Endodermal cell (in vitro differentiated cells): ENCODE data around the gene KLHL26. TPM values are rescaled to one million over a fixed set of nuclear protein-coding genes. Genes with fewer than 3 reads are reported as not detected.

Experiments
- DNase-seq: peaks from one replicate; pipeline ENCODE4 v3.0.0-alpha.2; 2017
- H3K27ac ChIP-seq: 2 replicates; pipeline ENCODE4 v1.5.1; 2013; ENCODE audit warnings: mild to moderate bottlenecking, low read depth, low read length, moderate library complexity
- H3K27me3 ChIP-seq: 2 replicates; pipeline ENCODE4 v1.6.1; 2013; ENCODE audit warnings: mild to moderate bottlenecking, low read length, moderate library complexity; ENCODE audit not compliant: insufficient read depth, control insufficient read depth, poor library complexity, severe bottlenecking
- H3K36me3 ChIP-seq: 2 replicates; pipeline ENCODE4 v1.7.0; 2013; ENCODE audit warnings: mild to moderate bottlenecking, low read length, moderate library complexity; ENCODE audit not compliant: control insufficient read depth, insufficient read depth
- H3K4me1 ChIP-seq: one replicate; pipeline ENCODE4 v1.7.0; 2013; ENCODE audit warnings: low read length; ENCODE audit not compliant: control insufficient read depth, insufficient read depth
- H3K4me3 ChIP-seq: 2 replicates; pipeline ENCODE4 v1.5.1; 2013; ENCODE audit warnings: mild to moderate bottlenecking, low read length, moderate library complexity
- H3K9ac ChIP-seq: 2 replicates; pipeline ENCODE4 v1.6.1; 2013; ENCODE audit warnings: mild to moderate bottlenecking, low read length, moderate library complexity; ENCODE audit not compliant: poor library complexity, severe bottlenecking; ENCODE audit errors: extremely low read depth
- H3K9me3 ChIP-seq: 2 replicates; pipeline ENCODE4 v1.6.1; 2013; ENCODE audit warnings: mild to moderate bottlenecking, low read length, moderate library complexity; ENCODE audit not compliant: control insufficient read depth
- H3K27ac Mint-ChIP-seq: 2 replicates; pipeline ENCODE4 v1.8.0; 2020; ENCODE audit warnings: mixed read lengths
- H3K27me3 Mint-ChIP-seq: 2 replicates; pipeline ENCODE4 v1.8.0; 2021; ENCODE audit warnings: mild to moderate bottlenecking, mixed read lengths; ENCODE audit not compliant: insufficient read depth
- H3K36me3 Mint-ChIP-seq: 2 replicates; pipeline ENCODE4 v1.8.0; 2020; ENCODE audit warnings: low read depth, mixed read lengths
- H3K4me1 Mint-ChIP-seq: 2 replicates; pipeline ENCODE4 v1.8.0; 2020; ENCODE audit warnings: mixed read lengths
- H3K4me3 Mint-ChIP-seq: 2 replicates; pipeline ENCODE4 v1.8.0; 2020; ENCODE audit warnings: mild to moderate bottlenecking, moderate library complexity, mixed read lengths
- H3K9me3 Mint-ChIP-seq: 2 replicates; pipeline ENCODE4 v1.8.0; 2020; ENCODE audit warnings: mild to moderate bottlenecking, mixed read lengths
- CTCF ChIP-seq: fragments of 200-600 bp; sonication (generic); conservative IDR thresholded peaks from 2 replicates; pipeline ENCODE4 v1.5.0; 2021; ENCODE audit warnings: antibody characterized with exemption, mild to moderate bottlenecking
- WGBS, 2 experiments: methylation state at CpG; one replicate each; pipeline versions ENCODE4 v1.1.5 to v1.1.7; 2013; ENCODE audit warnings: missing lambda C conversion rate in 2 of 2, mixed read lengths in 1 of 2; ENCODE audit not compliant: insufficient coverage in 1 of 2, insufficient read length in 1 of 2; 5-methylcytosine and 5-hydroxymethylcytosine counted together
- long read RNA-seq, 4 experiments: library from polyadenylated mRNA in 2 of 4; library from RNA in 1 of 4; library from capped mRNA in 1 of 4; stranded (forward) in 3 of 4; unstranded in 1 of 4; transcript quantifications; one replicate each; pipeline ENCODE4 v2.0.0, GENCODE V29; 2020 to 2021; ENCODE audit warnings: inconsistent platforms in 1 of 4
- polyA plus RNA-seq, 2 experiments: library from polyadenylated mRNA; stranded (reverse); fragments of 50-300 nt; gene quantifications; one replicate each; pipeline ENCODE4 v1.2.3, GENCODE V29; 2013
- total RNA-seq, 2 donors: library from RNA; stranded (reverse); fragmentation: NEBNext Ultra II Directional in 1 of 2; extraction: Animal tissue kit (Norgen Biotek cat#: 25700) in 1 of 2; gene quantifications; 2 replicates in 1 of 2; 3 replicates in 1 of 2; pipeline ENCODE4 v1.2.1, GENCODE V29; 2021

Gene KLHL26
- 10 to 100 TPM in 1 of 2 donors, 1 to 10 TPM in 1; 9.4 to 11.2 TPM for total RNA-seq
- 5.7 TPM for polyA plus RNA-seq (2013, experiment 1 of 2)
- 5.3 TPM for polyA plus RNA-seq (2013, experiment 2 of 2)
- long read RNA-seq, experiment 1, full-length matches to known transcripts: 1 of 2 reads
- long read RNA-seq, experiment 1, partial matches to known transcripts: 0 of 2 reads
- long read RNA-seq, experiment 1, other reads (novel, unspliced or antisense): 1 of 2 reads
- long read RNA-seq, experiment 2, full-length matches to known transcripts: 18 of 20 reads
- long read RNA-seq, experiment 2, partial matches to known transcripts: 1 of 20 reads
- long read RNA-seq, experiment 2, other reads (novel, unspliced or antisense): 1 of 20 reads
- long read RNA-seq, experiment 3, full-length matches to known transcripts: 21 of 21 reads
- long read RNA-seq, experiment 3, partial matches to known transcripts: 0 of 21 reads
- long read RNA-seq, experiment 3, other reads (novel, unspliced or antisense): 0 of 21 reads
- long read RNA-seq, experiment 4: 0 reads

GRCh38 chr19:18636969-18637629 lies at the start of gene KLHL26:
Gene KLHL26, plus strand, starts transcription at chr19:18637028. Its CDS starts 27 bp downstream, at chr19:18637055.
- H3K27me3 ChIP-seq: peaks cover 15% of the 10 kb centered on the region
- Mint-ChIP-seq H3K27me3 (peaks cover 26% of the 10 kb centered on the region), H3K9me3 (no peaks in the 10 kb centered on the region), H3K36me3 (no peaks in the 10 kb centered on the region), H3K4me3 (peak within 1 kb of the TSS; percentile 74), H3K27ac (peak within 1 kb of the TSS; percentile 84), H3K4me1 (peaks cover 4% of the 10 kb centered on the region)
- no peak for DNase-seq
- H3K4me3 ChIP-seq: peak within 1 kb of the TSS; percentile 86
- no peaks in the 10 kb centered on the region for H3K4me1 ChIP-seq
- no peak for TF ChIP-seq CTCF
- no peak within 1 kb of the TSS for H3K27ac ChIP-seq
- no peaks in the 10 kb centered on the region for H3K36me3 ChIP-seq
- peak within 1 kb of the TSS; percentile 53 for H3K9ac ChIP-seq
- 3 to 4% methylated on average over 25 to 47 of the region's 47 CpGs for WGBS, 2 experiments
- H3K9me3 ChIP-seq: no peaks in the 10 kb centered on the region

- H3K4me1 Mint-ChIP-seq: peaks cover 9% of the 10 kb centered on the region
- peaks cover 3% of the 10 kb centered on the region for H3K36me3 Mint-ChIP-seq
- Histone ChIP-seq H3K4me1 (no peaks in the 10 kb centered on the region), H3K27ac (no peak overlapping the region), H3K9me3 (no peaks in the 10 kb centered on the region), H3K36me3 (peaks cover 9% of the 10 kb centered on the region), H3K4me3 (no peak overlapping the region), H3K9ac (no peak overlapping the region), H3K27me3 (no peaks in the 10 kb centered on the region)
- no peak for DNase-seq
- peaks cover 4% of the 10 kb centered on the region for H3K27me3 Mint-ChIP-seq
- H3K27ac Mint-ChIP-seq: peak overlapping the region; percentile 87
- peak overlapping the region; percentile 77 for H3K4me3 Mint-ChIP-seq
- no peak for TF ChIP-seq CTCF
- WGBS, 2 experiments: 95 to 97% methylated on average over 8 to 10 of the region's 12 CpGs
- H3K9me3 Mint-ChIP-seq: no peaks in the 10 kb centered on the region
These were observed 49.3 kb upstream of the KLHL26 start for GRCh38 chr19:18587561-18587960.

- peaks cover 4% of the 10 kb centered on the region for H3K27me3 Mint-ChIP-seq
- DNase-seq: peak; percentile 53
- peaks cover 4% of the 10 kb centered on the region for H3K36me3 Mint-ChIP-seq
- peaks cover 10% of the 10 kb centered on the region for H3K4me1 Mint-ChIP-seq
- no peak for TF ChIP-seq CTCF
- Histone ChIP-seq H3K4me1 (no peaks in the 10 kb centered on the region), H3K36me3 (peaks cover 9% of the 10 kb centered on the region), H3K27ac (peak overlapping the region; percentile 37), H3K9ac (peak overlapping the region; percentile 65), H3K9me3 (no peaks in the 10 kb centered on the region), H3K4me3 (peak overlapping the region; percentile 86), H3K27me3 (no peaks in the 10 kb centered on the region)
- H3K4me3 Mint-ChIP-seq: peak overlapping the region; percentile 77
- 62 to 66% methylated on average over 9 to 16 of the region's 16 CpGs for WGBS, 2 experiments
- H3K27ac Mint-ChIP-seq: peak overlapping the region; percentile 87
- H3K9me3 Mint-ChIP-seq: no peaks in the 10 kb centered on the region
These were observed 48.7 kb upstream of the KLHL26 start for GRCh38 chr19:18587962-18588610.
